HepG2 (cell line): ENCODE data around the gene OR11A1. TPM values are rescaled to one million over a fixed set of nuclear protein-coding genes. Genes with fewer than 3 reads are reported as not detected.

Experiments used
- ATAC-seq: fragments of 200-7000 bp; cut with Tn5 transposase; 3 replicates; pipeline ENCODE4 v1.9.1; 2020; ENCODE audit warnings: mild to moderate bottlenecking, moderate library complexity
- BruUV-seq: library from RNA; stranded (reverse); fragments of 400-500 nt; replicated peaks from 2 replicates; lab custom pipeline; 2021; lab: Mats Ljungman, UMichigan
- CTCF ChIA-PET: fragments of 300-600 bp; formaldehyde crosslinking; extraction: SDS; loops from one replicate; lab custom pipeline; 2021; ENCODE audit warnings: low total read pairs, inconsistent platforms, low intra/inter-chr PET ratio; lab: Yijun Ruan, JAX
- POLR2A ChIA-PET: fragments of 350-600 bp; sonication (Branson Sonifier 250); formaldehyde crosslinking; loops from one replicate; lab custom pipeline; 2020; ENCODE audit warnings: antibody characterized with exemption, inconsistent platforms; lab: Yijun Ruan, JAX
- DNase-seq: peaks from one replicate; pipeline ENCODE4 v3.0.0-alpha.2; 2015; ENCODE audit warnings: low spot score
- FAIRE-seq: peaks from 3 replicates; lab custom pipeline; 2011; peaks lifted over from hg19 to GRCh38; lab: Jason Lieb, UNC
- H2AFZ ChIP-seq: one replicate; pipeline ENCODE4 v1.6.1; 2011; ENCODE audit warnings: low read length, inconsistent platforms
- H3K27ac ChIP-seq: fragments of 300-600 bp; 3 replicates; pipeline ENCODE4 v1.8.0; 2011; ENCODE audit warnings: mixed run types, mild to moderate bottlenecking, mixed read lengths, low read length, inconsistent platforms; ENCODE audit not compliant: insufficient read depth; ENCODE audit errors: extremely low read length
- H3K27me3 ChIP-seq, 2 experiments: fragments of 200-600 bp in 1 of 2; 2 replicates in 1 of 2; 3 replicates in 1 of 2; pipeline versions ENCODE4 v1.6.0 to v1.8.0; 2011; ENCODE audit warnings: low read length in 2 of 2, mild to moderate bottlenecking in 2 of 2, moderate library complexity in 2 of 2, inconsistent platforms in 1 of 2; ENCODE audit not compliant: insufficient read depth in 2 of 2, control insufficient read depth in 1 of 2
- H3K36me3 ChIP-seq, 2 experiments: fragments of 200-600 bp in 1 of 2; replicated peaks in 1 of 2; 2 replicates in 1 of 2; 3 replicates in 1 of 2; pipeline versions ENCODE4 v1.5.1 to v1.8.0; 2011; ENCODE audit warnings: low read length in 2 of 2, inconsistent platforms in 1 of 2; ENCODE audit not compliant: insufficient read depth in 2 of 2, control insufficient read depth in 1 of 2
- H3K4me1 ChIP-seq: 2 replicates; pipeline ENCODE4 v1.5.1; 2012; ENCODE audit warnings: low read length, inconsistent platforms; ENCODE audit not compliant: insufficient read depth
- H3K4me2 ChIP-seq: 2 replicates; pipeline ENCODE4 v1.6.0; 2011; ENCODE audit warnings: low read depth, low read length, inconsistent platforms
- H3K4me3 ChIP-seq, 3 experiments: fragments of 200-600 bp in 1 of 3; sonication (generic), shearing (Covaris generic) in 1 of 3; replicated peaks in 1 of 3; 2 replicates each; pipeline ENCODE4 v1.5.1; 2011 to 2016; ENCODE audit warnings: low read length in 3 of 3, inconsistent platforms in 2 of 3, low read depth in 2 of 3, mild to moderate bottlenecking in 2 of 3, control low read depth in 1 of 3, mixed read lengths in 1 of 3; ENCODE audit not compliant: insufficient read depth in 1 of 3
- H3K79me2 ChIP-seq: one replicate; pipeline ENCODE4 v1.6.1; 2011; ENCODE audit warnings: low read length, inconsistent platforms; ENCODE audit not compliant: insufficient read depth
- H3K9ac ChIP-seq: 2 replicates; pipeline ENCODE4 v1.6.0; 2011; ENCODE audit warnings: mild to moderate bottlenecking, low read depth, low read length, inconsistent platforms; ENCODE audit not compliant: insufficient read depth
- H3K9me3 ChIP-seq: 2 replicates; pipeline ENCODE4 v1.5.1; 2012; ENCODE audit warnings: mild to moderate bottlenecking, low read length
- H4K20me1 ChIP-seq: 2 replicates; pipeline ENCODE4 v1.6.0; 2011; ENCODE audit warnings: inconsistent platforms, mild to moderate bottlenecking, low read length, moderate library complexity; ENCODE audit not compliant: insufficient read depth
- ARHGAP35 ChIP-seq: sonication (generic); formaldehyde crosslinking; IDR thresholded peaks from 2 replicates; pipeline ENCODE4 v1.9.0; 2022; ENCODE audit warnings: mild to moderate bottlenecking, inconsistent platforms, moderate library complexity, missing genetic modification reagents, borderline replicate concordance
- ASH2L ChIP-seq: fragments of 300-600, 200-600 bp; sonication (generic); IDR thresholded peaks from 2 replicates; pipeline ENCODE4 v1.7.0; 2017; ENCODE audit warnings: low read depth, mild to moderate bottlenecking, moderate library complexity, mixed read lengths, low read length; ENCODE audit not compliant: insufficient read length
- GLI4 ChIP-seq: sonication (generic); formaldehyde crosslinking; IDR thresholded peaks from 2 replicates; pipeline ENCODE4 v1.5.1; 2020; ENCODE audit warnings: missing genetic modification reagents, mild to moderate bottlenecking, moderate library complexity, borderline replicate concordance
- HNF4A ChIP-seq: sonication (generic); formaldehyde crosslinking; IDR thresholded peaks from 2 replicates; pipeline ENCODE4 v1.4.0; 2020; ENCODE audit warnings: missing genetic modification reagents
- POLR2AphosphoS5 ChIP-seq: IDR thresholded peaks from 2 replicates; pipeline ENCODE4 v1.6.1; 2012; ENCODE audit warnings: low read depth, low read length
- SIX4 ChIP-seq: sonication (generic); formaldehyde crosslinking; IDR thresholded peaks from 2 replicates; pipeline ENCODE4 v1.4.0; 2020; ENCODE audit warnings: missing genetic modification reagents
- SOX5 ChIP-seq: IDR thresholded peaks from 2 replicates; pipeline ENCODE4 v1.6.1; 2016; ENCODE audit warnings: borderline replicate concordance
- SP2 ChIP-seq: sonication (generic); formaldehyde crosslinking; IDR thresholded peaks from 2 replicates; pipeline ENCODE4 v1.5.1; 2020; ENCODE audit warnings: mild to moderate bottlenecking, missing genetic modification reagents
- STAG1 ChIP-seq: sonication (generic); formaldehyde crosslinking; IDR thresholded peaks from 2 replicates; pipeline ENCODE4 v1.4.0; 2020; ENCODE audit warnings: missing genetic modification reagents
- ZFP36L1 ChIP-seq: sonication (generic); formaldehyde crosslinking; IDR thresholded peaks from 2 replicates; pipeline ENCODE4 v1.8.0; 2022; ENCODE audit warnings: mild to moderate bottlenecking, missing genetic modification reagents, moderate library complexity
- ZFP37 ChIP-seq: sonication (generic); formaldehyde crosslinking; IDR thresholded peaks from 2 replicates; pipeline ENCODE4 v1.4.0; 2020; ENCODE audit warnings: missing genetic modification reagents, borderline replicate concordance
- ZFY ChIP-seq: sonication (generic); formaldehyde crosslinking; IDR thresholded peaks from 2 replicates; pipeline ENCODE4 v1.4.0; 2020; ENCODE audit warnings: missing genetic modification reagents
- WGBS: methylation state at CpG from one replicate; pipeline ENCODE4 v1.1.6; 2017; ENCODE audit warnings: low lambda C conversion rate; 5-methylcytosine and 5-hydroxymethylcytosine counted together
- in situ Hi-C: cut with HindIII; loops from 2 replicates; pipeline ENCODE4 v1.10.0; 2017; ENCODE audit warnings: low pct_unique_long_range_greater_than_20kb; ENCODE audit not compliant: extremely low pct_ligation_motif_present
- intact Hi-C: fragments of 100-400 bp; cut with micrococcal nuclease; formaldehyde crosslinking; loops from one replicate; pipeline ENCODE4 v1.10.0; 2022; ENCODE audit not compliant: unreplicated experiment
- polyA plus RNA-seq, 8 experiments: library from polyadenylated mRNA; depleted of rRNA in 3 of 8; stranded (reverse) in 7 of 8; unstranded in 1 of 8; fragments of >200 nt; fragmentation: Illumina TruSeq in 4 of 8; extraction: Trizol in 4 of 8; gene quantifications; 2 replicates each; pipeline versions ENCODE4 v1.2.1 to v1.2.3, GENCODE V29; 2011 to 2016; ENCODE audit warnings: low read depth in 4 of 8, missing spikeins in 1 of 8, mixed read lengths in 1 of 8; ENCODE audit not compliant: insufficient read depth in 1 of 8
- total RNA-seq, 5 experiments: library from RNA; depleted of rRNA; stranded (reverse); fragments of >200 nt; fragmentation: Illumina TruSeq; extraction: Trizol; gene quantifications; 2 replicates each; pipeline ENCODE4 v1.2.3, GENCODE V29; 2016; ENCODE audit warnings: low read depth in 1 of 5
- TF ChIP-seq, protein P1 (sequence below): sonication (generic); formaldehyde crosslinking; IDR thresholded peaks from 2 replicates; pipeline ENCODE4 v1.5.1; 2020; ENCODE audit warnings: missing genetic modification reagents, mild to moderate bottlenecking, borderline replicate concordance
- TF ChIP-seq, protein P2 (sequence below): sonication (generic); formaldehyde crosslinking; conservative IDR thresholded peaks from 2 replicates; pipeline ENCODE4 v1.8.0; 2022; ENCODE audit warnings: mild to moderate bottlenecking, moderate library complexity, missing genetic modification reagents

The OR11A1 gene
- total and polyA plus RNA-seq, 2 of the 13 experiments (the other 11 are each of a cell fraction or from before 2014, with no cell fraction given): not detected

DNA sequence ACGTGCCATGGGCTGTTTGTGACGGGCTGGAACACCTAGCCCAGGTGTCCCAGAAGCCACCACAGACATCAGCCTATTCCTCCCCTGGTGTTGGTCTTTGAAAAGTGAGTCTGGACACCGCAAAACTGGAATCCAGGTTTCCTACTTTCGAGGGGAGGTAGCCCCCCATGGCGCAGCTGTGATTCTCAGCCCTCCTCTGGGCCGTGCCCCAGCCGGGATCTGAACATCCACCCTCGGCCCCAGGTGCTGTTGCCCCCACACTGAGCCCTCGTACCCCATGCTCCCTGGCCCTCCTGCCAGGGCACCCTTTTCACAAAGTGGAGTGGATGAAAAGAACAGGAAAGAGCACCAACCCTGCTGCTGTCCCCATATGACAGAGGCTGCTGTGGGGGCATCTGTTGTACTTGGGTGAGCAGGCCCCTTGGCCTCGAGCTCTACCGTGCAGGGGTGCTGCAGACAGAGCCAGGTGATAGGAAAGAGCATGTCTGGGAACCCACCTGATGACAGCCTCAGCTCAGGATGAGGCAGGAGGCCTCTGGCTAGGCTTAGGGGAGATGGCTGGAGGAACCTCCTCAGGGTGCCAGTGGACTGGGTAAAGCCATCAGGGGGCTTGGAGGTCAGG, 49.7 kb upstream of the OR11A1 start (continued):
- TF ChIP-seq, protein P1, sequence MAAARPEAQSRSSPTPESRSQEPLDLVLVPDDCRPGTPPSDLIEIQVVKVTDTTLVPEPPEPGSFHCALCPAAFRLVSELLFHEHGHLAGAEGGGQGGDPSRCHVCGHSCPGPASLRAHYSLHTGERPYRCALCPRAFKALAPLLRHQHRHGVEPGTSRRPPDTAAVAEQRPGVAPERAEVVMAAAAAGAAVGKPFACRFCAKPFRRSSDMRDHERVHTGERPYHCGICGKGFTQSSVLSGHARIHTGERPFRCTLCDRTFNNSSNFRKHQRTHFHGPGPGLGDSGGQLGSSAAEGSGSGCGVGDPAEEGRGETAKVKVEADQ: no peak
- TF ChIP-seq SIX4 (CRISPR knock-in tag): no peak
- no peak for TF ChIP-seq POLR2AphosphoS5

DNA sequence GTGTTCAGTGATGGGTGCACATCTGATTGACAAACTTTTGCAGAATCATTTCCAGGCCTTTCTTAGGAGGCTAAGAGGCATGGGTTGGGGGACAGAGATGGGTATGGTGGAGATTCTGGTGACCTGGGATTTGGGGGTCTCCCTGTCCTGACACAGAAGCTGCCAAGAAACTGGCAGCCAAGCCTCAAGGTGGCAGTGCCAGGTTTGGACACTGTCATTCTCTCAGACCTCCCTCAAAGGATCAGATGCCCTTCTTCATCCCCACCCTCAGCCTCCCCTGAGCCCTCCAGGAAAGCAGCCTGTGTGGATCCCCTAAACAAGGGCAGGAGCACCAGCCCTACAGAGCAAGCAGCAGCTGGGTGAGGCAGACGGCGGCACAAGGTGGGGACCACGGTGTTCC, 48.9 kb upstream of the OR11A1 start:
- POLR2A ChIA-PET: no interaction called here
- CTCF ChIA-PET: no interaction called here
- WGBS: no CpG with 5 or more reads among the region's 3 CpGs
- H3K27ac ChIP-seq: no peak overlapping the region
- no peak overlapping the region for H3K9ac ChIP-seq
- no peak overlapping the region for H3K4me2 ChIP-seq
- no peak for TF ChIP-seq HNF4A (CRISPR knock-in tag)
- H3K4me3 ChIP-seq: no peak overlapping the region
- 0 out of 2 replicates have a peak, but pooled peaks cover 4% of the 10 kb centered on the region for H3K4me1 ChIP-seq
- intact Hi-C loops (no loop called here), in situ Hi-C loops (no loop called here)
- no TSS peak for BruUV-seq
- peaks cover 0 to 14% of the 10 kb centered on the region in 2 experiments; a peak in 2 of 5 replicates for H3K27me3 ChIP-seq
- H2AFZ ChIP-seq: no peak overlapping the region
- no peak for FAIRE-seq
- H3K79me2 ChIP-seq: no peaks in the 10 kb centered on the region
- no peaks in the 10 kb centered on the region for H3K9me3 ChIP-seq
- DNase-seq: no peak
- H3K36me3 ChIP-seq: no peaks in the 10 kb centered on the region
- no peaks in the 10 kb centered on the region for H4K20me1 ChIP-seq
- ATAC-seq: no peak

DNA sequence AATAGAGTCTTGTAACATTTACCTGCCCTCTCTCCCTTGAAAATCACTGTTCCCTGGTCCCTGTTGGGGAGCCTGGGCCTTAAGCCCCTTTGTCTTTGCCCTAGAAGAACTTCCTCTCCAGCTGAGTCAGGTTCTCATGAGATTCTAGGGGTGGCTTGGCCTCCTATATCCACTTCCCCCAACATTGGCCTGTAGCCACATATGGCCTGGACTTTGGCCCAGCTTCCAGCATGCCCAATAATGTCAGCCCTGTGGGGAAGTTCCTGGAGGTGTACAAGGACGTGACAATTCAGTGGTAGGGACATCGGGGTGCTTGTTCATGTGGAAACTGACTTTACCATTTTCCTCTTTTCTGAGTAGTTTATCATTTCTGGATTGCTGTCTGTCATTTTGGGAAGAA, 48.1 kb upstream of the OR11A1 start:
- no peak for DNase-seq
- in situ Hi-C loops: no loop called here

More for the DNA sequence above, 48.1 kb upstream of the OR11A1 start:
- Histone ChIP-seq H3K27me3 (peaks cover 0 to 13% of the 10 kb centered on the region in 2 experiments; a peak in 2 of 5 replicates), H3K4me2 (no peak overlapping the region), H3K9me3 (no peaks in the 10 kb centered on the region), H3K36me3 (no peaks in the 10 kb centered on the region), H3K79me2 (no peaks in the 10 kb centered on the region), H3K9ac (no peak overlapping the region), H2AFZ (no peak overlapping the region), H3K27ac (no peak overlapping the region), H4K20me1 (no peaks in the 10 kb centered on the region), H3K4me1 (0 out of 2 replicates have a peak, but pooled peaks cover 4% of the 10 kb centered on the region), H3K4me3 (no peak overlapping the region)
- no peak; the same call in 2 of the 3 replicates for ATAC-seq
- 43% methylated on average over 2 of the region's 2 CpGs for WGBS
- ChIA-PET POLR2A (no interaction called here), CTCF (no interaction called here)
- intact Hi-C loops: no loop called here
- TF ChIP-seq ARHGAP35 (CRISPR knock-in tag) (no peak), SP2 (no peak), ASH2L (no peak), ZFY (CRISPR knock-in tag) (no peak), SOX5 (CRISPR knock-in tag) (no peak), ZFP36L1 (no peak), STAG1 (no peak), GLI4 (CRISPR knock-in tag) (no peak), ZFP37 (CRISPR knock-in tag) (no peak)
- TF ChIP-seq, protein P2, sequence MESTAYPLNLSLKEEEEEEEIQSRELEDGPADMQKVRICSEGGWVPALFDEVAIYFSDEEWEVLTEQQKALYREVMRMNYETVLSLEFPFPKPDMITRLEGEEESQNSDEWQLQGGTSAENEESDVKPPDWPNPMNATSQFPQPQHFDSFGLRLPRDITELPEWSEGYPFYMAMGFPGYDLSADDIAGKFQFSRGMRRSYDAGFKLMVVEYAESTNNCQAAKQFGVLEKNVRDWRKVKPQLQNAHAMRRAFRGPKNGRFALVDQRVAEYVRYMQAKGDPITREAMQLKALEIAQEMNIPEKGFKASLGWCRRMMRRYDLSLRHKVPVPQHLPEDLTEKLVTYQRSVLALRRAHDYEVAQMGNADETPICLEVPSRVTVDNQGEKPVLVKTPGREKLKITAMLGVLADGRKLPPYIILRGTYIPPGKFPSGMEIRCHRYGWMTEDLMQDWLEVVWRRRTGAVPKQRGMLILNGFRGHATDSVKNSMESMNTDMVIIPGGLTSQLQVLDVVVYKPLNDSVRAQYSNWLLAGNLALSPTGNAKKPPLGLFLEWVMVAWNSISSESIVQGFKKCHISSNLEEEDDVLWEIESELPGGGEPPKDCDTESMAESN (CRISPR knock-in tag): no peak
- no peak for FAIRE-seq
- no TSS peak for BruUV-seq
